Activated CD8-positive, alpha-beta T cell treated with anti-CD3 and anti-CD28 coated beads for 36 hours (primary cell): ENCODE measurements around the gene DAPK2. TPM values are rescaled to one million over a fixed set of nuclear protein-coding genes. Genes with fewer than 3 reads are reported as not detected.

Experiments
- ATAC-seq: fragments of 200-7000 bp; cut with Tn5 transposase; one replicate; pipeline ENCODE4 v1.10.0; 2021; ENCODE audit warnings: mild to moderate bottlenecking, moderate library complexity
- CTCF ChIA-PET: fragments of 350-600 bp; sonication (Branson Sonifier 250); formaldehyde crosslinking; loops from one replicate; lab custom pipeline; 2021; ENCODE audit warnings: antibody characterized with exemption; lab: Charles Lee
- POLR2A ChIA-PET: fragments of 350-600 bp; sonication (Branson Sonifier 250); formaldehyde crosslinking; loops from one replicate; lab custom pipeline; 2021; ENCODE audit warnings: antibody characterized with exemption; lab: Charles Lee
- DNase-seq: peaks from one replicate; pipeline ENCODE4 v3.0.0-alpha.2; 2020
- H3K27ac Mint-ChIP-seq: one replicate; pipeline ENCODE4 v1.8.0; 2021; ENCODE audit warnings: mild to moderate bottlenecking, mixed read lengths
- H3K27me3 Mint-ChIP-seq: one replicate; pipeline ENCODE4 v1.8.0; 2021; ENCODE audit warnings: mixed read lengths
- H3K36me3 Mint-ChIP-seq: one replicate; pipeline ENCODE4 v1.8.0; 2021; ENCODE audit warnings: low read depth, mixed read lengths
- H3K4me1 Mint-ChIP-seq: one replicate; pipeline ENCODE4 v1.8.0; 2021; ENCODE audit warnings: low read depth, mixed read lengths
- H3K4me3 Mint-ChIP-seq: one replicate; pipeline ENCODE4 v1.8.0; 2021; ENCODE audit warnings: mild to moderate bottlenecking, moderate library complexity, mixed read lengths
- H3K9me3 Mint-ChIP-seq: one replicate; pipeline ENCODE4 v1.8.0; 2021; ENCODE audit warnings: mixed read lengths
- CTCF ChIP-seq: fragments of 200-600 bp; IDR thresholded peaks from one replicate; pipeline ENCODE4 v1.8.0; 2022; ENCODE audit warnings: antibody characterized with exemption, mild to moderate bottlenecking
- intact Hi-C: fragments of 100-400 bp; cut with micrococcal nuclease; formaldehyde crosslinking; loops from one replicate; pipeline ENCODE4 v1.10.0; 2022
- total RNA-seq, 2 experiments: library from RNA; stranded (reverse); gene quantifications; one replicate each; pipeline ENCODE4 v1.2.3, GENCODE V29; 2021

DAPK2 gene
- total RNA-seq, 2 experiments from 2014 or later, result 1.2 to 1.5 TPM

GRCh38 chr15:63945007-63945788, 101.1 kb downstream of the DAPK2 start:
- POLR2A ChIA-PET, result interaction anchor here (0.9 to 1.1 kb wide), 3 partner anchors 41 to 101 kb away, joined by 3 read pairs; partner anchors contain the start of gene DAPK2
- ATAC-seq (peak; percentile 98), DNase-seq (peak; percentile 86)
- peak; percentile 91 for TF ChIP-seq CTCF
- Mint-ChIP-seq H3K9me3 (no peaks in the 10 kb centered on the region), H3K27me3 (no peaks in the 10 kb centered on the region), H3K4me1 (peaks cover 8% of the 10 kb centered on the region), H3K4me3 (no peak overlapping the region), H3K36me3 (no peaks in the 10 kb centered on the region), H3K27ac (peak overlapping the region; percentile 3)
- intact Hi-C loops, result loop anchor here (10.0 kb wide), 1 partner anchor 100 kb away; the partner anchor contains the start of gene DAPK2
- CTCF ChIA-PET, result interaction anchor here (0.6 to 6.4 kb wide), 61 partner anchors 8 to 301 kb away, joined by 3 to 73 read pairs (median 5); partner anchors contain the start of gene DAPK2

- H3K4me3 Mint-ChIP-seq, result no peak overlapping the region
- ChIA-PET CTCF (interaction anchor here (0.6 to 6.4 kb wide), 40 partner anchors 9 to 242 kb away, joined by 3 to 73 read pairs (median 5); partner anchors contain the start of gene DAPK2), POLR2A (interaction anchor here (1.0 kb wide), 1 partner anchor 102 kb away, joined by 3 read pairs; the partner anchor contains the start of gene DAPK2)
- peaks cover 14% of the 10 kb centered on the region for H3K4me1 Mint-ChIP-seq
- no peak for TF ChIP-seq CTCF
- no peak overlapping the region for H3K27ac Mint-ChIP-seq
- no peaks in the 10 kb centered on the region for H3K36me3 Mint-ChIP-seq
- no peaks in the 10 kb centered on the region for H3K27me3 Mint-ChIP-seq
- ATAC-seq (no peak), DNase-seq (no peak)
- intact Hi-C loops, result loop anchor here (10.0 kb wide), 1 partner anchor 100 kb away; the partner anchor contains the start of gene DAPK2
- H3K9me3 Mint-ChIP-seq, result no peaks in the 10 kb centered on the region
Measured at GRCh38 chr15:63944681-63944955, 101.7 kb downstream of the DAPK2 start.

- Mint-ChIP-seq H3K27me3 (no peaks in the 10 kb centered on the region), H3K36me3 (no peaks in the 10 kb centered on the region), H3K27ac (no peak overlapping the region), H3K4me3 (no peak overlapping the region), H3K9me3 (no peaks in the 10 kb centered on the region), H3K4me1 (peaks cover 20% of the 10 kb centered on the region)
- POLR2A ChIA-PET, result no interaction called here
- ATAC-seq (no peak), DNase-seq (no peak)
- TF ChIP-seq CTCF, result no peak
- CTCF ChIA-PET, result interaction anchor here (0.6 to 6.4 kb wide), 19 partner anchors 8 to 205 kb away, joined by 3 to 73 read pairs (median 7); partner anchors contain the start of gene DAPK2
- intact Hi-C loops, result loop anchor here (10.0 kb wide), 1 partner anchor 101 kb away; the partner anchor contains the start of gene DAPK2
Measured at GRCh38 chr15:63943829-63944680, 102.2 kb downstream of the DAPK2 start.

- intact Hi-C loops, result loop anchor here (10.0 kb wide), 1 partner anchor 102 kb away; the partner anchor contains the start of gene DAPK2
- DNase-seq, result no peak
- H3K4me1 Mint-ChIP-seq, result peaks cover 33% of the 10 kb centered on the region
- TF ChIP-seq CTCF, result no peak
- no peaks in the 10 kb centered on the region for H3K36me3 Mint-ChIP-seq
- CTCF ChIA-PET, result interaction anchor here (1.5 to 6.4 kb wide), 4 partner anchors 68 to 190 kb away, joined by 3 to 73 read pairs (median 16); partner anchors contain the start of gene DAPK2
- H3K27me3 Mint-ChIP-seq, result no peaks in the 10 kb centered on the region
- peaks cover 2% of the 10 kb centered on the region for H3K9me3 Mint-ChIP-seq
- no peak for ATAC-seq
- POLR2A ChIA-PET, result no interaction called here
- H3K4me3 Mint-ChIP-seq, result no peak overlapping the region
- no peak overlapping the region for H3K27ac Mint-ChIP-seq
Measured at GRCh38 chr15:63942486-63943365, 103.6 kb downstream of the DAPK2 start.
